Heart right ventricle (tissue), 16 donors: ENCODE results near the gene IL16. TPM values are rescaled to one million over a fixed set of nuclear protein-coding genes. Genes with fewer than 3 reads are reported as not detected.

Source experiments
- ATAC-seq, 8 donors: fragments of 200-7000 bp; cut with Tn5 transposase; one replicate each; pipeline ENCODE4 v1.9.1; 2020; ENCODE audit warnings: mild to moderate bottlenecking in 8 of 8, moderate library complexity in 8 of 8, moderate number of reproducible peaks in 1 of 8
- DNase-seq, 2 donors: peaks; one replicate each; pipeline ENCODE4 v3.0.0-alpha.2; 2020
- H3K27ac ChIP-seq, 10 donors: fragments of 200-600 bp; sonication (generic) in 2 of 10; one replicate each; pipeline versions ENCODE4 v1.5.0 to v1.8.0; 2020 to 2022; ENCODE audit warnings: mild to moderate bottlenecking in 3 of 10
- H3K27me3 ChIP-seq, 7 donors: fragments of 200-600 bp; one replicate each; pipeline ENCODE4 v1.8.0; 2021 to 2022; ENCODE audit warnings: mild to moderate bottlenecking in 2 of 7
- H3K36me3 ChIP-seq, 9 donors: fragments of 200-600 bp; sonication (generic) in 1 of 9; one replicate each; pipeline versions ENCODE4 v1.5.0 to v1.8.0; 2020 to 2022; ENCODE audit warnings: mild to moderate bottlenecking in 2 of 9
- H3K4me1 ChIP-seq, 9 donors: fragments of 200-600 bp; sonication (generic) in 1 of 9; one replicate each; pipeline versions ENCODE4 v1.5.0 to v1.8.0; 2020 to 2022; ENCODE audit warnings: mild to moderate bottlenecking in 4 of 9
- H3K4me3 ChIP-seq, 10 donors: fragments of 200-600 bp; sonication (generic) in 2 of 10; one replicate each; pipeline versions ENCODE4 v1.5.0 to v1.8.0; 2020 to 2022; ENCODE audit warnings: mild to moderate bottlenecking in 7 of 10, moderate library complexity in 2 of 10
- H3K9me3 ChIP-seq, 11 donors: fragments of 200-600 bp in 10 of 11; sonication (generic) in 2 of 11; one replicate each; pipeline versions ENCODE4 v1.5.0 to v1.8.0; 2013 to 2022; ENCODE audit warnings: mild to moderate bottlenecking in 2 of 11, control low read depth in 1 of 11, moderate library complexity in 1 of 11
- WGBS, 2 donors: extraction: QIAGEN DNeasy Blood & Tissue Kit; methylation state at CpG; one replicate each; pipeline ENCODE4 v1.1.7; 2013; ENCODE audit warnings: inconsistent platforms in 1 of 2; 5-methylcytosine and 5-hydroxymethylcytosine counted together
- intact Hi-C, 10 donors: fragments of 100-400 bp; cut with DNase I; formaldehyde crosslinking; loops; one replicate each; pipeline versions ENCODE4 v1.11.1 to v1.14.2; 2022
- polyA plus RNA-seq, 2 donors: library from polyadenylated mRNA; stranded (reverse); fragments of 200-250 nt; gene quantifications; one replicate each; pipeline ENCODE4 v1.2.3, GENCODE V29; 2013
- total RNA-seq, 10 donors: library from RNA; stranded (reverse); fragmentation: NEBNext Ultra II Directional in 3 of 10; extraction: Animal tissue kit (Norgen Biotek cat#: 25700) in 3 of 10; gene quantifications; one replicate each; pipeline versions ENCODE4 v1.2.1 to v1.2.4, GENCODE V29; 2021 to 2023
- TF ChIP-seq, protein P1 (sequence below), 9 donors: fragments of 200-600 bp; sonication (generic) in 2 of 9; IDR thresholded peaks; one replicate each; pipeline versions ENCODE4 v1.5.0 to v1.8.0; 2021 to 2022; ENCODE audit warnings: antibody characterized with exemption in 9 of 9, mild to moderate bottlenecking in 5 of 9, moderate library complexity in 1 of 9
- donor health status: Arrhythmogenic right ventricular cardiomyopathy.
- donor health status: ischemic (EF 13 %, LVEDD 7.1; RV severe dilation, severe dysfunction).
- donor health status: healthy with polysubstance abuse.
- donor health status: DM: no; HTN: yes; CAD: no.
- donor health status: DM: no; HTN: no; CAD: no.
- donor health status: ischemic (EF 25% LVEDD 6.9; RV normal size, moderate dysfunction).
- donor health status: ischemic (EF 25% LVEDD 5.7; RV mildly dilated, moderate dysfunction).
- donor health status: healthy.
- donor health status: DM: yes; HTN: yes; CAD: no.
- donor health status: Ischemic cardiomyopathy.
- donor health status: ischemic (EF 35%, LVEDD 5.7; RV mildly dilated, moderate dysfunction).
- donor health status: nonischemic (EF 11% LVEDD 7.7; RV severe dilation, severe dysfunction).
- donor health status: DM: yes; HTN: yes; CAD: no.
- donor health status: PGD.
- donor health status: ischemic (EF 29% LVEDD 5.4; RV normal size, mild dysfunction).
- donor health status: nonischemic (EF 23%, LVEDD 6.1; RV moderate dilation, normal function).

IL16 gene
- total and polyA plus RNA-seq, 12 donors: 3.3 to 13.1 (median 4.2) TPM

GRCh38 chr15:81165535-81165934, 31.1 kb upstream of the IL16 start:
- Histone ChIP-seq H3K4me3 (no peak overlapping the region), H3K36me3 (no peaks in the 10 kb centered on the region), H3K4me1 (peaks cover 19 to 51% (median 28%) of the 10 kb centered on the region in 9 donors), H3K27me3 (peaks cover 0 to 6% (median 0%) of the 10 kb centered on the region in 7 donors), H3K27ac (no peak overlapping the region), H3K9me3 (no peaks in the 10 kb centered on the region)
- TF ChIP-seq, protein P1, sequence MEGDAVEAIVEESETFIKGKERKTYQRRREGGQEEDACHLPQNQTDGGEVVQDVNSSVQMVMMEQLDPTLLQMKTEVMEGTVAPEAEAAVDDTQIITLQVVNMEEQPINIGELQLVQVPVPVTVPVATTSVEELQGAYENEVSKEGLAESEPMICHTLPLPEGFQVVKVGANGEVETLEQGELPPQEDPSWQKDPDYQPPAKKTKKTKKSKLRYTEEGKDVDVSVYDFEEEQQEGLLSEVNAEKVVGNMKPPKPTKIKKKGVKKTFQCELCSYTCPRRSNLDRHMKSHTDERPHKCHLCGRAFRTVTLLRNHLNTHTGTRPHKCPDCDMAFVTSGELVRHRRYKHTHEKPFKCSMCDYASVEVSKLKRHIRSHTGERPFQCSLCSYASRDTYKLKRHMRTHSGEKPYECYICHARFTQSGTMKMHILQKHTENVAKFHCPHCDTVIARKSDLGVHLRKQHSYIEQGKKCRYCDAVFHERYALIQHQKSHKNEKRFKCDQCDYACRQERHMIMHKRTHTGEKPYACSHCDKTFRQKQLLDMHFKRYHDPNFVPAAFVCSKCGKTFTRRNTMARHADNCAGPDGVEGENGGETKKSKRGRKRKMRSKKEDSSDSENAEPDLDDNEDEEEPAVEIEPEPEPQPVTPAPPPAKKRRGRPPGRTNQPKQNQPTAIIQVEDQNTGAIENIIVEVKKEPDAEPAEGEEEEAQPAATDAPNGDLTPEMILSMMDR (IDR thresholded peaks at IDR 0.05): no peak
- no peak for DNase-seq
- ATAC-seq: no peak
- 77 to 97% methylated on average over 3 of the region's 3 CpGs for WGBS, 2 donors
- intact Hi-C loops: no loop called here

- intact Hi-C loops: no loop called here
- H3K9me3 ChIP-seq: no peaks in the 10 kb centered on the region
- no peak for ATAC-seq
- DNase-seq: no peak
- H3K36me3 ChIP-seq: no peaks in the 10 kb centered on the region
- TF ChIP-seq, protein P1 (IDR thresholded peaks at IDR 0.05): no peak
- H3K4me3 ChIP-seq: no peak overlapping the region
- WGBS, 2 donors: 58 to 63% methylated on average over 3 of the region's 3 CpGs
- peak overlapping the region in 8 of 10 donors; percentile 14 to 78 (median 65) for H3K27ac ChIP-seq
- H3K27me3 ChIP-seq: peaks cover 0 to 2% (median 0%) of the 10 kb centered on the region in 7 donors
- H3K4me1 ChIP-seq: peaks cover 7 to 51% (median 21%) of the 10 kb centered on the region in 9 donors
These were observed 29.9 kb upstream of the IL16 start for GRCh38 chr15:81166636-81167305.

DNA sequence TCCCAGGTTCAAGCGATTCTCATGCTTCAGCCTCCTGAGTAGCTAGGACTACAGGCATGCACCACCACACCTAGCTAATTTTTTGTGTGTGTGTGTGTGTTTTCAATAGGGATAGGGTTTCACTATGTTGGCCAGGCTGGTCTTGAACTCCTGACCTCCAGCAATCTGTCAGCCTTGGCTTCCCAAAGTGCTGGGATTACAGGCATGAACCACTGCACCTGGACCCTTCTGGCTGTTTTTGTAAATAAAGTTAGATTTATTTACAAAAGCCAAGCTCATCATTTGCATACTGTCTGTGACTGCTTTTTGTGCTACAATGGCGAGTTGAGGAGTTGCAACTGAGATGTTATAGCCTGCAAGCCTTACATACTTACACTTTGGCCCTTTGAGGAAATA, 28.6 kb upstream of the IL16 start:
- Histone ChIP-seq H3K4me3 (no peak overlapping the region), H3K36me3 (no peaks in the 10 kb centered on the region), H3K27me3 (no peaks in the 10 kb centered on the region), H3K9me3 (no peaks in the 10 kb centered on the region), H3K27ac (peak overlapping the region in 5 of 10 donors; percentile 58 to 78 (median 73)), H3K4me1 (peaks cover 6 to 48% (median 21%) of the 10 kb centered on the region in 9 donors)
- ATAC-seq: no peak
- TF ChIP-seq, protein P1 (IDR thresholded peaks at IDR 0.05): no peak
- no peak for DNase-seq
- 95 to 96% methylated on average over 2 of the region's 2 CpGs for WGBS, 2 donors
- intact Hi-C loops: no loop called here

DNA sequence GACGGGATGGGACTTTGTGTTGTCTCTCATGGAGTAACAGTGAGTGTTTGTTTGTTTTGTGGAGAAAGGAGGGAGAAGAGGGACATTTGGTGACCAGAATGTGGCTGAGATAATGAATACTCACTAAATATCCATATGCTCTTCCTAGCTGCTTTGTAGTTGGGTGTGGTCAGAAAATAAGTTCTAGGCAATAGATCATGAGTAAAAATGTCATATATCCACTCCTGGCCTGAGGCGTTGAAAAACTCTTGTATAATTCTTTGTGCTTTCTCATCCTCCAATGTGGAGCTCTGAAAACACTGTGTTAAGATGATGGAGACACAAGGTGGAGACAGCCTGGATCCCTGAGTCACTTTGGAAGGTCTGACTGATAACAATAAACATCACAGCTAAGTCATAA, 28.0 kb upstream of the IL16 start:
- no peak overlapping the region for H3K4me3 ChIP-seq
- peaks cover 6 to 48% (median 21%) of the 10 kb centered on the region in 9 donors for H3K4me1 ChIP-seq
- H3K9me3 ChIP-seq: no peaks in the 10 kb centered on the region
- ATAC-seq: no peak
- DNase-seq: no peak
- H3K27ac ChIP-seq: peak overlapping the region in 1 of 10 donors; percentile 78
- intact Hi-C loops: no loop called here
- 84 to 88% methylated on average over 2 of the region's 2 CpGs for WGBS, 2 donors
- H3K36me3 ChIP-seq: no peaks in the 10 kb centered on the region
- no peaks in the 10 kb centered on the region for H3K27me3 ChIP-seq
- TF ChIP-seq, protein P1 (IDR thresholded peaks at IDR 0.05): no peak
